ENCODE measurements around the gene MLH1. TPM values are rescaled to one million over a fixed set of nuclear protein-coding genes. Genes with fewer than 3 reads are reported as not detected.

MLH1 gene
- total RNA-seq, 3 donors from 2014 or later (not counting 1 experiment from before 2014, with no cell fraction given), result 26.9 to 42.6 (median 27.3) TPM

- TF ChIP-seq, protein P1, sequence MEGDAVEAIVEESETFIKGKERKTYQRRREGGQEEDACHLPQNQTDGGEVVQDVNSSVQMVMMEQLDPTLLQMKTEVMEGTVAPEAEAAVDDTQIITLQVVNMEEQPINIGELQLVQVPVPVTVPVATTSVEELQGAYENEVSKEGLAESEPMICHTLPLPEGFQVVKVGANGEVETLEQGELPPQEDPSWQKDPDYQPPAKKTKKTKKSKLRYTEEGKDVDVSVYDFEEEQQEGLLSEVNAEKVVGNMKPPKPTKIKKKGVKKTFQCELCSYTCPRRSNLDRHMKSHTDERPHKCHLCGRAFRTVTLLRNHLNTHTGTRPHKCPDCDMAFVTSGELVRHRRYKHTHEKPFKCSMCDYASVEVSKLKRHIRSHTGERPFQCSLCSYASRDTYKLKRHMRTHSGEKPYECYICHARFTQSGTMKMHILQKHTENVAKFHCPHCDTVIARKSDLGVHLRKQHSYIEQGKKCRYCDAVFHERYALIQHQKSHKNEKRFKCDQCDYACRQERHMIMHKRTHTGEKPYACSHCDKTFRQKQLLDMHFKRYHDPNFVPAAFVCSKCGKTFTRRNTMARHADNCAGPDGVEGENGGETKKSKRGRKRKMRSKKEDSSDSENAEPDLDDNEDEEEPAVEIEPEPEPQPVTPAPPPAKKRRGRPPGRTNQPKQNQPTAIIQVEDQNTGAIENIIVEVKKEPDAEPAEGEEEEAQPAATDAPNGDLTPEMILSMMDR (IDR thresholded peaks at IDR 0.05), result no peak
- Histone ChIP-seq H3K9me3 (ENCODE audit: control insufficient read depth, insufficient read depth, low read length) (no peaks in the 10 kb centered on the region), H3K36me3 (ENCODE audit: control insufficient read depth, insufficient read depth, low read length) (peaks cover 14% of the 10 kb centered on the region), H3K27me3 (ENCODE audit: control insufficient read depth, insufficient read depth, low read length) (no peaks in the 10 kb centered on the region), H3K4me1 (ENCODE audit: control insufficient read depth, insufficient read depth, low read length) (no peaks in the 10 kb centered on the region), H3K27ac (ENCODE audit: low read length) (no peak overlapping the region), H3K4me3 (ENCODE audit: low read length) (no peak overlapping the region)
- ATAC-seq, result no peak
- Mint-ChIP-seq H3K4me3 (no peak overlapping the region), H3K9me3 (no peaks in the 10 kb centered on the region), H3K27ac (no peak overlapping the region), H3K4me1 (peaks cover 0 to 8% of the 10 kb centered on the region in 2 donors), H3K36me3 (peaks cover 24% of the 10 kb centered on the region), H3K27me3 (ENCODE audit: low read depth in 2 of 2) (no peaks in the 10 kb centered on the region)
- DNase-seq, result no peak
- intact Hi-C loops (cut with micrococcal nuclease), result no loop called here
- 100% methylated on average over 1 of the region's 1 CpG for WGBS (ENCODE audit: insufficient coverage)
Observed at GRCh38 chr3:37075955-37076354, 82.6 kb downstream of the MLH1 start.

DNA sequence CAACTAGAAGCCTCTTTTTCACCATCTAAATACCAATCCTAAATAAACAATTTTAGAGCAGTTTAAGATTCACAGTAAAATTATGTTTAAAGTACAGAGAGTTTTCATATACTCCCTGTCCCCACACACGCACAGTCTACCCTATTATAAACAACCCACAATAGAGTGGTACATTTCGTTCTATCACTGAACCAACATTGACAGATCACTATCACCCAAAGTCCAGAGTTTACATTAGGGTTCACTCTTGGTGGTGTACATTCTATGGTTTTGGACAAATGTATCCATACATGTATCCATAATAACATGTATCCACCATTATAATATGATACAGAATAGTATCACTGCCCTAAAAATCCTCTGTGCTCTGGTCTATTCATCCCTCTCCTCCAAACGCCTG, 89.0 kb downstream of the MLH1 start:
- WGBS (ENCODE audit: insufficient coverage), result 90% methylated on average over 1 of the region's 3 CpGs
- Histone ChIP-seq H3K9me3 (ENCODE audit: control insufficient read depth, insufficient read depth, low read length) (no peaks in the 10 kb centered on the region), H3K27ac (ENCODE audit: low read length) (no peak overlapping the region), H3K27me3 (ENCODE audit: control insufficient read depth, insufficient read depth, low read length) (no peaks in the 10 kb centered on the region), H3K4me3 (ENCODE audit: low read length) (no peak overlapping the region), H3K4me1 (ENCODE audit: control insufficient read depth, insufficient read depth, low read length) (no peaks in the 10 kb centered on the region), H3K36me3 (ENCODE audit: control insufficient read depth, insufficient read depth, low read length) (peaks cover 10% of the 10 kb centered on the region)
- Mint-ChIP-seq H3K36me3 (peaks cover 24% of the 10 kb centered on the region), H3K27ac (no peak overlapping the region), H3K4me3 (no peak overlapping the region), H3K4me1 (peaks cover 0 to 4% of the 10 kb centered on the region in 2 donors), H3K27me3 (ENCODE audit: low read depth in 2 of 2) (no peaks in the 10 kb centered on the region), H3K9me3 (no peaks in the 10 kb centered on the region)
- intact Hi-C loops (cut with micrococcal nuclease), result no loop called here
- ATAC-seq (no peak), DNase-seq (no peak)
- TF ChIP-seq, protein P1 (IDR thresholded peaks at IDR 0.05), result no peak

- Mint-ChIP-seq H3K36me3 (peaks cover 16% of the 10 kb centered on the region), H3K27me3 (ENCODE audit: low read depth in 2 of 2) (no peaks in the 10 kb centered on the region), H3K4me3 (no peak overlapping the region), H3K27ac (no peak overlapping the region), H3K4me1 (peaks cover 0 to 4% of the 10 kb centered on the region in 2 donors), H3K9me3 (no peaks in the 10 kb centered on the region)
- DNase-seq (no peak), ATAC-seq (no peak)
- TF ChIP-seq, protein P1 (IDR thresholded peaks at IDR 0.05), result no peak
- 96% methylated on average over 6 of the region's 6 CpGs for WGBS (ENCODE audit: insufficient coverage)
- Histone ChIP-seq H3K27me3 (ENCODE audit: control insufficient read depth, insufficient read depth, low read length) (no peaks in the 10 kb centered on the region), H3K9me3 (ENCODE audit: control insufficient read depth, insufficient read depth, low read length) (no peaks in the 10 kb centered on the region), H3K27ac (ENCODE audit: low read length) (no peak overlapping the region), H3K36me3 (ENCODE audit: control insufficient read depth, insufficient read depth, low read length) (peaks cover 8% of the 10 kb centered on the region), H3K4me3 (ENCODE audit: low read length) (no peak overlapping the region), H3K4me1 (ENCODE audit: control insufficient read depth, insufficient read depth, low read length) (no peaks in the 10 kb centered on the region)
- intact Hi-C loops (cut with micrococcal nuclease), result no loop called here
Observed at GRCh38 chr3:37086918-37087317, 93.6 kb downstream of the MLH1 start.

- DNase-seq (no peak), ATAC-seq (no peak)
- intact Hi-C loops (cut with micrococcal nuclease), result no loop called here
- no peaks in the 10 kb centered on the region for H3K27me3 Mint-ChIP-seq (ENCODE audit: low read depth in 2 of 2)
- H3K4me3 ChIP-seq (ENCODE audit: low read length), result no peak overlapping the region
- H3K36me3 Mint-ChIP-seq, result peaks cover 10% of the 10 kb centered on the region
- H3K9me3 ChIP-seq (ENCODE audit: control insufficient read depth, insufficient read depth, low read length), result no peaks in the 10 kb centered on the region
- H3K27me3 ChIP-seq (ENCODE audit: control insufficient read depth, insufficient read depth, low read length), result no peaks in the 10 kb centered on the region
- H3K27ac Mint-ChIP-seq, result no peak overlapping the region
- no peaks in the 10 kb centered on the region for H3K4me1 ChIP-seq (ENCODE audit: control insufficient read depth, insufficient read depth, low read length)
- no peaks in the 10 kb centered on the region for H3K9me3 Mint-ChIP-seq
- H3K4me1 Mint-ChIP-seq, result peaks cover 0 to 4% of the 10 kb centered on the region in 2 donors
- H3K4me3 Mint-ChIP-seq, result no peak overlapping the region
- WGBS (ENCODE audit: insufficient coverage), result 84% methylated on average over 2 of the region's 2 CpGs
- TF ChIP-seq, protein P1 (IDR thresholded peaks at IDR 0.05), result no peak
- H3K27ac ChIP-seq (ENCODE audit: low read length), result no peak overlapping the region
- H3K36me3 ChIP-seq (ENCODE audit: control insufficient read depth, insufficient read depth, low read length), result peaks cover 4% of the 10 kb centered on the region
Observed at GRCh38 chr3:37087870-37088269, 94.6 kb downstream of the MLH1 start.
